ENCODE results near the gene GSTA5.
"Not testable (repeated sequence)": the region's sequence is repeated elsewhere in the genome, so short reads cannot be mapped to it uniquely, and the experiment has no call there.

The GSTA5 gene

DNA sequence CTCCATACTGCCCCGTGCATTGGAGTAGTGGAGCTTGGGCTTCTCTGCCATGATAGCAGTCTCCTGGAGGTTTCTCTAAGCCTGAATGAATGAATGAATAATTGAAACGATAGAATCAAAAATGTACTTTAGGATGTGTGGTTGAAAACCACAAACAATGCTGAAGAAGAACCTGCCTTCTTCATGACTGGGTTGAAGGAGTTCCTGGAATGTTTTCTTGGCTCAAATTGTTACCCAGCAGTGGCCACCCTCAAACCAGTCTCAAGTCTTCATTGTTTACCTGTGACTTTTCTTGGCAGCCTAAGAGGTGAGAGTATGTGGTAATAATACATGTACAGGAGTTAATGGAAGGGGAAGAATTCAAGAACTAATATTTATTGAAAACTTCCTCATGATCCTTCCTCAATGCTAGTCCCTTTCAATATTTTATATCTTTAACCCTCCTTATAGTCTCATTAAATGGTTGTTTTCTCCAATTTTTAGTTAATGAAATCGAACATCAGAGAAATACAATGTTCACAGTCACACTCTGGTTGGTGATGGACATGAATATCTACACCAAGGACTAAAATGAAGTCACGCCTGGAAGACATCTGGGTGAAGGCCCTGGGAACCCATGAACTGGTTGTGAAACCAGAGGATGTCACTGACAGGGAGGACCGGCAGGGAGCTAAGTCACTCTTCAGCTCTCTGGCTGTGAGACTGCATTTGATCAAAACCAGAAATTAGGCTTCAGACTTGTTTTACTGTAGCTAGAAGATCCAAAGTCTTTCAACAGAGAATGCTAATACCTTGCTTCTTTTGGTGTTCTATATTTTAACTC, at the start of gene GSTA5:
Gene GSTA5, minus strand, starts transcription at position 51 of the 823 bp plus-strand sequence.
- no peak for DNase-seq

DNA sequence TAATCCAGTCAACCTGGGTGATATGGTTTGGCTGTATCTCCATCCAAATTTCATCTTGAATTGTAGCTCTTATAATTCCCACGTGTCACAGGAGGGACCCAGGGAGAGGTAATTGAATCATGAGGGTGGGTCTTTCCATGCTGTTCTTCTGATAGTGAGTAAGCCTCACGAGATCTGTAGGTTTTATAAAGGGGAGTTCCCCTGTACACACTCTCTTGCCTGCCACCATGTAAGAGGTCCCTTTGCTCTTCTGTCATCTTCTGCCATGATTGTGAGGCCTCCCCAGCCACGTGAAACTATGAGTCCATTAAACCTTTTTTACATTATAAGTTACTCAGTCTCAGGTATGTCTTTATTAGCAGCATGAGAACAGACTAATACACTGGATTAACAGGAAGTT, 49.4 kb upstream of the GSTA5 start:
- DNase-seq = no peak

DNA sequence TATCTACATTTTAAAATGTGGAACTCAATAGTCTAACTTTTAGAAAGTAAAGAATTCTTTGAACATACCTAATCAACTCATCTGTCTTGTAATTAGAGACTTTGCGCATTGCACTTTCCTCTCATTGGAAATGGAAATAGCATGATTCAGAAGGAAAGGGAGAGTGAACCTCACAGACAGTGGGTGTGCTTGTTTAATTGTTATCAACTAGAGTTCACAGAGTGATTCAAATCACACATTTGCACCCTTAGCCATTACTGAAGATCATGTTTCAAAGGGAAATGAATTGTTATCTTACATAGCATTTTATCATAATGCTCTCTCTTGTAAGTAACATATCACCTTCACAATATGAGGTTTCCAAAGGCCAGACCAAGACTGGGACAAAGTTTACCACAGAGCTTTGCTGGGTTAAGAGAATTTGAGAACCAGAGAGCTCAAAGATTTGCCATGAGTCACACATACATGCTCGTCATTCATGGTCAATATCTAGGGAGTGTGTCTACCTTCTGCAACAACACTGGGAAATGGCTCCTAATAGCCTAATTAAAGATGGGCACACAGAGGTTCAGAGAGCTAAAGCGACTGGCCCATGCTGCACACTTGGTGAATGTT, 47.4 kb upstream of the GSTA5 start:
- DNase-seq = no peak

GRCh38 chr6:52881996-52882841, 41.6 kb upstream of the GSTA5 start:
- peak; percentile 6 for DNase-seq

- DNase-seq = no peak
Measured at GRCh38 chr6:52881662-52881995, 41.0 kb upstream of the GSTA5 start.

DNA sequence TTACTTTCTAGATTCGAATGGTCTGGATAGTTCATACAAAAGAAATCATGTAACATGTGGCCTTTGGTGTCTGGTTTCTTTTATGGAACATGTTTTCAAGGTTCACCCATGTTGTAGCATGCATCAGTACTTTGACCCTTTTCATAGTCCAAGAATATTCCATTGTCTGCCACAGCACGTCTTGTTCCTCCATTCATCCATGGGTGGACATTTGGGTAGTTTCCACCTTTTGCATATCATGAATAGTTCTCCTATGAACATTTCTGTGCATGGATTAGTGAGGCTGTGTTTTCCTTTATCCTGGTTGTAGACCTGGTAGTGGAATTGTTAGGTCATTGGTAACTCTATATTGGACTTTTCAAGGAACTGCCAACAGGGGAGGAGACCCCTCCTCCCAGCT, 37.2 kb upstream of the GSTA5 start:
- no peak for DNase-seq

DNA sequence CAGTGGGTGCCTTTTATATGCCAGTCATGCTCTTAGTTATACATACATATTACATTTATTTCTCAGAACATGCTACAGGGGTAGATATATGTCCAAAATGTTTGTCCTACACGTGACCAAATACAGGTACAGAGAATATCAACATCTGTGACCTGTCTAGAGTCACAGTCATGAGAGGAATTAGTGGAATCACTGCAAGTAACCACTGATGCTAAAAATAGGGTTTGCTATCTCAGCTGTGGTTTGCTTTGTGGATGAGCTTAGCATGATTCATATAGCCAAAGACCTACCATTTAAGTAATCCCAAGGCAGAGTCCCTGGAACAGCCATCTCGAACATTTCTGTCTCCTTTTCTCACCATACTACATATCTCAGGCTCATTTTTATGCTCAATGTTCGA, 36.6 kb upstream of the GSTA5 start:
- DNase-seq = no peak

GRCh38 chr6:52876056-52876787, 35.6 kb upstream of the GSTA5 start:
- DNase-seq = no peak

DNA sequence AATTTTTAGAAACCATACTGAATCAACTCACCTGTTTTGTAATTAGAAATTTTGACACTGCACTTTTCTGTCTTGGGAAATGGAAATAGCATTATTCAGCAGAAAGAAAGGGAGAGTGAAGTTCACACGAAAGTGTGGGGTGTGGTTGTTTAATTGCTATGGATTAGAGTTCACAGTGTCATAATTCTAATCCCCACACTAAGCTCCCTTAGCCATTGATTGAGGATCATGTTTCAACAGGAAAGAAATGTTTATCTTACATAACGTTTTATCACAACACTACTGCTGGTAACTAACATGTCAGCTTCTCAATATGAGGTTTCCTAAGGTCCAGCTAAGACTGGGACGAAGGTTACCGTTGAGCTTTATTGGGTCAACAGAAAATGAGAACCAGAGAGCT, 31.4 kb upstream of the GSTA5 start:
- no peak for DNase-seq

- DNase-seq = no peak
Measured at GRCh38 chr6:52871621-52872020, 31.0 kb upstream of the GSTA5 start.

- not testable (repeated sequence) for DNase-seq
Measured at GRCh38 chr6:52870335-52871091, 29.9 kb upstream of the GSTA5 start.

- DNase-seq = not testable (repeated sequence)
Measured at GRCh38 chr6:52868899-52869298, 28.3 kb upstream of the GSTA5 start.

- no peak for DNase-seq
Measured at GRCh38 chr6:52868240-52868639, 27.6 kb upstream of the GSTA5 start.

- DNase-seq = not testable (repeated sequence)
Measured at GRCh38 chr6:52861151-52861550, 20.5 kb upstream of the GSTA5 start.

DNA sequence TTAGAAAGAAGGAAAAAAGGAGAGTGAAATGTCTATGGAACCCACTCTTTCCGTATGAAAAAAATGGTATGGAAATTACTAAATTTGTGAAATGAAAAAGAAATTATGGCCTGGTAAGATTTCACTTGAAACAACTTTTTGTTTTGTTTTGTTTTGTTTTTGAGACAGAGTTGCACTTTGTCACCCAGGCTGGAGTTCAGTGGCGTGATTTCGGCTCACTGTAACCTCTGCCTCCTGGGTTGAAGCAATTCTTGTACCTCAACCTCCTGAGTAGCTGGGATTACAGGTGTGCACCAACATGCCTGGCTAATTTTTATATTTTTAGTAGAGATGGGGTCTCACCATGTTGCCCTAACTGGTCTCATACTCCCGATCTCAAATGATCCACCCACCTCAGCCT, 17.8 kb upstream of the GSTA5 start:
- DNase-seq = no peak

GRCh38 chr6:52856137-52856536, 15.5 kb upstream of the GSTA5 start:
- DNase-seq = not testable (repeated sequence)

DNA sequence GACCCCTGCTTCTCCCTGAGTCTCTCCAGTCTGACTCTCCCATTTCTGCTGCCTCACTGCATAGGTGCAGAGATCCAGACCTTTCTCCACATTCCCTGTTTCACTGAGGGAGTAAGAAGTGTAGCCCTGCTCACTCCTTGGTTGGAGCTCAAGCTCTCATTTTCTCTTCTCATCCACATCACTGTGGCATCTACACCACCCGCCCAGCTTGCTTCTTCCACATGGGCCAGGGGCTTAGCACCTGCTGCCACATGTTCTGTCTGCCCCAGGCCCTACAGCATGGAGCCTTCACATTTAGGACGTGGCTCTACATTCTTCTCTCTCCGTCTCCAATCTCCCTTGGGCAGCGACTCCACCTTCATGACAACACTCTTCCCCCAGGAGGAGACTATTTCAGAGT, 8.5 kb upstream of the GSTA5 start:
- no peak for DNase-seq

- DNase-seq = no peak
Measured at GRCh38 chr6:52846002-52846401, 5.4 kb upstream of the GSTA5 start.

- DNase-seq = no peak
Measured at GRCh38 chr6:52843605-52844004, 3.0 kb upstream of the GSTA5 start.

- no peak for DNase-seq
Measured at GRCh38 chr6:52839124-52840055, 1.2 kb downstream of the GSTA5 start.

GRCh38 chr6:52834481-52834880, 6.1 kb downstream of the GSTA5 start:
- DNase-seq = no peak

Data from SIG-M5 (cell line).